ENCODE results near the gene LRMDA. TPM values are rescaled to one million over a fixed set of nuclear protein-coding genes. Genes with fewer than 3 reads are reported as not detected.

The LRMDA gene
- polyA plus RNA-seq, 3 donors = 39.8 to 59.6 (median 56.4) TPM

- Histone ChIP-seq H3K4me1 (ENCODE audit: control insufficient read depth in 1 of 2, insufficient read depth in 2 of 2, low read length in 2 of 2) (peaks cover 12 to 24% of the 10 kb centered on the region in 2 donors), H2AFZ (ENCODE audit: insufficient read depth, low read depth, low read length, poor library complexity, severe bottlenecking) (no peak overlapping the region), H3K4me3 (replicated peaks in 1 of 3; ENCODE audit: low read depth in 2 of 3, low read length in 3 of 3) (no peak overlapping the region), H3K9me3 (replicated peaks in 1 of 2; ENCODE audit: control insufficient read depth in 1 of 2, insufficient read depth in 1 of 2, low read length in 2 of 2) (no peaks in the 10 kb centered on the region), H3K4me2 (replicated peaks; ENCODE audit: extremely low read depth, low read length, poor library complexity, severe bottlenecking) (no peak overlapping the region), H3K27me3 (ENCODE audit: control insufficient read depth in 2 of 2, insufficient read depth in 2 of 2, low read length in 2 of 2) (no peaks in the 10 kb centered on the region), H3K27ac (ENCODE audit: low read depth in 1 of 2, low read length in 2 of 2) (no peak overlapping the region), H3K36me3 (replicated peaks in 1 of 2; ENCODE audit: control insufficient read depth in 1 of 2, insufficient read depth in 2 of 2, low read length in 2 of 2) (peaks cover 0 to 6% of the 10 kb centered on the region in 2 donors), H4K20me1 (ENCODE audit: insufficient read depth, low read length) (peaks cover 8% of the 10 kb centered on the region), H3K9ac (ENCODE audit: insufficient read depth, low read length, poor library complexity, severe bottlenecking) (no peak overlapping the region), H3K79me2 (ENCODE audit: insufficient read depth, low read length) (peaks cover 26% of the 10 kb centered on the region)
- intact Hi-C loops (cut with micrococcal nuclease) = no loop called here
- Mint-ChIP-seq H3K27me3 (ENCODE audit: low read depth in 3 of 3) (no peaks in the 10 kb centered on the region), H3K27ac (no peak overlapping the region), H3K4me1 (peaks cover 26% of the 10 kb centered on the region), H3K9me3 (peaks cover 0 to 1% (median 0%) of the 10 kb centered on the region in 7 donors), H3K36me3 (peaks cover 5 to 10% of the 10 kb centered on the region in 2 donors), H3K4me3 (no peak overlapping the region)
- WGBS (ENCODE audit: insufficient coverage) = no CpG with 5 or more reads among the region's 3 CpGs
- TF ChIP-seq CTCF (IDR thresholded peaks at IDR 0.05) = no peak
- DNase-seq = no peak
Observed at GRCh38 chr10:75647675-75648074, 216.3 kb downstream of the LRMDA start.

GRCh38 chr10:75648351-75648750 lies 216.9 kb downstream of the LRMDA start:
- intact Hi-C loops (cut with micrococcal nuclease) = no loop called here
- H3K9me3 ChIP-seq (replicated peaks in 1 of 2; ENCODE audit: control insufficient read depth in 1 of 2, insufficient read depth in 1 of 2, low read length in 2 of 2) = no peaks in the 10 kb centered on the region
- no peak overlapping the region for H3K4me2 ChIP-seq (replicated peaks; ENCODE audit: extremely low read depth, low read length, poor library complexity, severe bottlenecking)
- H4K20me1 ChIP-seq (ENCODE audit: insufficient read depth, low read length) = peaks cover 8% of the 10 kb centered on the region
- no peak overlapping the region for H3K4me3 ChIP-seq (replicated peaks in 1 of 3; ENCODE audit: low read depth in 2 of 3, low read length in 3 of 3)
- peaks cover 26% of the 10 kb centered on the region for H3K79me2 ChIP-seq (ENCODE audit: insufficient read depth, low read length)
- peaks cover 12 to 24% of the 10 kb centered on the region in 2 donors for H3K4me1 ChIP-seq (ENCODE audit: control insufficient read depth in 1 of 2, insufficient read depth in 2 of 2, low read length in 2 of 2)
- no peak for TF ChIP-seq CTCF (IDR thresholded peaks at IDR 0.05)
- peaks cover 5 to 10% of the 10 kb centered on the region in 2 donors for H3K36me3 Mint-ChIP-seq
- H2AFZ ChIP-seq (ENCODE audit: insufficient read depth, low read depth, low read length, poor library complexity, severe bottlenecking) = no peak overlapping the region
- H3K27me3 ChIP-seq (ENCODE audit: control insufficient read depth in 2 of 2, insufficient read depth in 2 of 2, low read length in 2 of 2) = no peaks in the 10 kb centered on the region
- H3K9ac ChIP-seq (ENCODE audit: insufficient read depth, low read length, poor library complexity, severe bottlenecking) = no peak overlapping the region
- 50% methylated on average over 1 of the region's 3 CpGs for WGBS (ENCODE audit: insufficient coverage)
- H3K9me3 Mint-ChIP-seq = peaks cover 0 to 1% (median 0%) of the 10 kb centered on the region in 7 donors
- H3K4me1 Mint-ChIP-seq = peaks cover 25% of the 10 kb centered on the region
- H3K27me3 Mint-ChIP-seq (ENCODE audit: low read depth in 3 of 3) = no peaks in the 10 kb centered on the region
- H3K27ac Mint-ChIP-seq = peak overlapping the region in 2 of 7 donors; percentile 21 to 33
- peaks cover 0 to 6% of the 10 kb centered on the region in 2 donors for H3K36me3 ChIP-seq (replicated peaks in 1 of 2; ENCODE audit: control insufficient read depth in 1 of 2, insufficient read depth in 2 of 2, low read length in 2 of 2)
- H3K4me3 Mint-ChIP-seq = no peak overlapping the region
- H3K27ac ChIP-seq (ENCODE audit: low read depth in 1 of 2, low read length in 2 of 2) = peak overlapping the region in 1 of 2 donors; percentile 9
- DNase-seq = peak in 1 of 3 donors; percentile 2

Measured in CD14-positive monocyte (primary cell).